HG03103 (cell line): ENCODE results near the gene RPS6KA3.
"Not testable (repeated sequence)": the region's sequence is repeated elsewhere in the genome, so short reads cannot be mapped to it uniquely, and the experiment has no call there.

Experiments used
- ATAC-seq: cut with Tn5 transposase; IDR thresholded peaks from one replicate; pipeline ENCODE4 v1.9.1; 2021; ENCODE audit warnings: low read depth; ENCODE audit not compliant: unreplicated experiment

RPS6KA3 gene

GRCh38 chrX:20151689-20152088, 115.0 kb downstream of the RPS6KA3 start:
- ATAC-seq: no peak

DNA sequence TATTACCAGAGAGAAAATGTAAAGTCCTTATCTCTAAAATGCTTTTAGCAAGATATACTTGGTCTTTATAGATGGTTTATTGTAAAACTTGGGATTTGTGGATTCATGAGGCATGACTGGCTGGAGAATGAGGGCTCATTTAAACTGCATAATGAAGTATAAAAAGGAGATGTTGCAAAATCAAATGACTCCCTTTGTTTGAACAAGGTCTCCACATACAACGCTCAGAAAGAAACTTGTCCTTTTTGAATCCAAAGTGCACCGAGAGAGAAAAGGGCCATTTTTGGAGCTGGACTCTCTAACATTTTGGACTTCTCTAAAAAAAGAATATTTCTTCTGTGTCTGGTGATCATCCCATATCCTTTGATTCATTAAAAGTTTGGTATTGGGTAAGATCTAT, 117.4 kb downstream of the RPS6KA3 start:
- no peak for ATAC-seq

DNA sequence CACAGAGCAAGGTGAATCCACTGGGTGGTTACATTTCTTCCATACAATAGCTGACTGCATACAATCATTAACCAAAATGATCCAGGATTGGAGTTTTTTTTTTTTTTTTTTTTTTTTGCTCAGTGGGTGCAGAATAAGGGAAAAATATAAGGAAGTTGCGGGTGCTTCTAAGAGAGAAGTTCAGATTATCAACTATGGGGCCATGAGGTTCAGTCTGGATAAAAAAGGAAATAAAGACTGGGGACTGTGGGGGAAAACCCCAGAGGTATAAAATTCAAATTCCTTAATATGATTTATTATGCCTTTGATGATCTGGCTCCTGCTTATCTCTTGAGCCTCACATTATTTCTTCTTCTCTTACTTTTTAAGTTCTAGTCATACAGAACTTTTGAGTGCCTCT, 119.1 kb downstream of the RPS6KA3 start:
- no peak for ATAC-seq

DNA sequence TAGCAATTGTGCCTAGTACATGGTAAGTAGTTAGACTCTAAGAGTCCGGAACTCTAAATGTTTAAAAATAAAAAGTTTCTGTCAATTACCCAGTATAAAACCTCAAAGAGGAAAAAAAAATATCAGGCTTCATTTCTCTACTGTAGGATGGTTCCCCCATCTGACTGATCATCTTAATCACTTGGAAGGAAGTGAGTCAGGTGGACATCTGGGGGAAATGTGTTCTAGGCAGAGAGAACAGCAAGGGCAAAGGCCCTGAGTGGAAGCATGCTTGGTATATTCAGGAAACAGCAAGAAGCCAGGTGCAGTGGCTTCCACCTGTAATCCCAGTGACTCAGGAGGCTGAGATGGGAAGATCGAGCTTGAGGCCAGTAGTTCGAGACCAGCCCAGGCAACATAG, 122.2 kb downstream of the RPS6KA3 start:
- ATAC-seq: no peak

GRCh38 chrX:20143561-20143960, 123.1 kb downstream of the RPS6KA3 start:
- no peak for ATAC-seq

DNA sequence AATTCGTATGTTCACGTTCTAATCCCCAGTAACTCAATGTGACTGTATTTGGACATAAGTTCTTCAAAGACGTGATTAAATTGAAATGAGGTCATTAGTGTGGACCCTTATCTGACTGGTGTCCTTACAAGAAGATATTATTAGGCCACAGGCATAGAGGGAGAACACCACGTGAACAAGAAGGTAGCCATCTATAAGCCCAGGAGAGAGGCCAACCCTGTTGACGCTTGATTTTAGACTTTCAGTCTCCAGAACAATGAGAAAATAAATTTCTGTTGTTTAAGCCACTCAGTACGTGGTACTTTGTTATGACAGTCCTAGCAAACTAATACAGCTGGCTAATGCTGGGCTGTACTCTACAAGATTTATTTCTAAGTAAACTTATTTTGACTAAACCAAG, 123.6 kb downstream of the RPS6KA3 start:
- ATAC-seq: no peak

DNA sequence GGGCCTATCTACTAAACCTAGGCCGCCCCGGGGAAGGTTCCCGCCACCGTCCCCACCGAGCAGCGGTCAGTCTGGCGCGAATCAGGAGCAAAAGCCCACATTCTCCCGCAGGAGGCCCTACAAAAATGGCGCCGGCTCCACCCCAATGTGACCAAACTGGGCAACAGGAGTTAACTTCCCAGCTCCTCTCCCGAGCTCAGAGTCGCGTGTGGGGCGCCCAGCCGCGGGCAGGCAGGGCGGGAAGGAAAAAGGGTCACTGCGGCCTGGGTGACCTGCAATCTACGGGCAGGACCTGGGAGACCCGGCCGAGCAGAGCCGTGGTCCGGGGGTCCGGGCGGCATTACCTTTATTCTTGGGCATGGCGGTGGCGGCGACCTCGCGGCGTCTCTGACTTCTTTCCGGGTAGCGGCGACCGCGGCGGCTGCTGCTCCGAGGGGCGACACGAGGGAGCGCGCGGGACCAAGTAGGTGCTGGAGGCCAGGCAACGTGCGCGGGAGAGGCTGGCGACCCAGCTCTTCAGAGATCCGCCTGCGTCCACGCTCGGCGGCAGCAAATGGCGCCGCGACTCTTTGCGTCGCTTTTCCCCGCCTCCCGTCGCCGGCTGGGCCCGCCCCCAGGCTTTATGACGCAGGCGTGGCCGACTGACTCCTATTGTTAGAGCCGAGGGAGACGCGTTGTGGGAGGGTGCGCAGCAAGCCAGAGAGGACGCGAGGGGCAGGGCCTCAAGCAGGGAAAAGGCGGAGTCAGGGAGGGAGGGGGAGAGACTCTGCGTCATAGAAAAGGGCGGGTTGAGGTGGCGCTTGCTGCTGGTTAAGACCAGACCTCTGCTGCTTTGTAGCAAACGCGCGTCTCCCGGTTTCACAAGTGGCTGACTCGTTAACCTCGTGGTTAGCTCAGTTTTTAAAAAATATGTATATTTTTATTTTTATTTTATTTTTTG, 125.2 kb downstream of the RPS6KA3 start, which contains the start of gene EIF1AX:
EIF1AX (minus strand) TSS at position 558 of the 940 bp plus-strand sequence; CDS start at position 360, 198 bp downstream.
- ATAC-seq: peak; percentile 96

- no peak for ATAC-seq
Measured at GRCh38 chrX:20140420-20140819, 126.3 kb downstream of the RPS6KA3 start.

- ATAC-seq: no peak
Measured at GRCh38 chrX:20139966-20140365, 126.7 kb downstream of the RPS6KA3 start.

DNA sequence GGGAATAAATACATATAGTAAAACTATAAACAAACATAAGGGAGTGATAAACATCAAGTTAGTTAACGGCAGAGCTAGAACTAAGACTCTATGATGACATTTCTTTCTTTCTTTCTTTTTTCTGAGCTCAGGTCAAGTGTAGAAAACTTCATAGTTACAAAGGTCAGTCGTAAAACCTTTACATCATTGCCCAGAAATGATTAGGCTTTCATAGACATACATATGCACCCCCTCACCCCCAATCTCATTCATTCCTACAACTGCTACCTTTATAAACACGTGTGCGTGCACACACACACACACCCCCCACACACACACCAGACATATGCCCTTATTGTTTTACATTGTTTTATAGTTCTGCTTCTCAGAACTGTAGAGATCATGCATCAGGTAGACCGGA, 130.8 kb downstream of the RPS6KA3 start:
- no peak for ATAC-seq

GRCh38 chrX:20132666-20133065, 134.0 kb downstream of the RPS6KA3 start:
- ATAC-seq: no peak

DNA sequence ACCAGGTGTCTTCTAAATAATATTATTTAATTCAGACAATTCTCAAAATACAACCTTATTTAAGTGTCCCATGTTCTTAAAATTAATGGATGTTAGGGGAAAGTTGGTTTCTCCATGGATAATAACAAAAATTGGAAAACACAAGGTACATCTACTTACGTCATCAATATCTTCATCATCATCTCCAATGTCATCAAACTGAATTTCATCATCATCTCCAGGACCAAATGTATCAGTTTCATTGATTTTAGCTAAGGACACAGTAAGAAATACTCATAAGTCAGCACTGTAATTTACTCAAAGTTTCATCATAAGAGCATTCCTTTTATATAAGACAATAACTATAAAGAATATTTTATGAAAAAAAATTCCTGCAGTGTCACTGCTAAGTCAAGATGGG, 136.4 kb downstream of the RPS6KA3 start:
- no peak for ATAC-seq

DNA sequence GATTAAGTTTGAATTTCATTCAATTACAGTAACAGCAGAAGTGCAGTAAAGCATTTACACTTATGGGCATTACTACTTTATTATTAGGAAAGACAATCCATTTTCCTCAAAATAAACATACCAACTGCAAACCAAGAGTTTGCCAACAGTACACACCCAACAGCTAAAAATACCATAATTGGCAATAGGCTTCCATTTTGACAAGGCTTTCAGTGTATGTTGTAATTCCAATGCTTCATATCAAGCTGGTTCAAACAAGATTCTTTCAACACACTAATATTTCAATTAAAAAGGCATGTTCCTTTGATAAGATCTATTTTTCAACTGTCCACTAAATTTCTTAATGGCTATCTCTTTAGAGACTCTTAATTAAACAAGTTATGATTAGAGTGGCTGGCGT, 137.2 kb downstream of the RPS6KA3 start:
- ATAC-seq: no peak

DNA sequence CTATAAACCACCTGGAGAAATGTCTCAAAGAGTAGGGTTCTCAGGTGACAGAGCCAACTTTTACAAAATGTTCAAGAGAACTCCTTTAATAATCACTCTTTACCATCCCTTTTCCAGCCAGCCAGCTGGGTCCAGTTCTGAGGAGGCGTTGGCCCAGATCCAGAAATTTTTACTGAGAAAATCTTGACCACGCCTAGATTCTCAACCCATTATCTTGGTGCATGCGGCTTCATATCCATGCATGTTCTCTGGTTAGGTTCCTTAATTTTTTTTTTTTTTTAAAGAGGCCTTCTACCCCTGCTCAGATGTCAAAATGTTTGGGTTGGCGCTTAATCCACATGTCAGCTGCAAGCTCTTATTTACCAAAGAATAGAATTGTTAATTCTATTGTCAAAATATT, 138.0 kb downstream of the RPS6KA3 start:
- no peak for ATAC-seq

- ATAC-seq: not testable (repeated sequence)
Measured at GRCh38 chrX:20127440-20127839, 139.3 kb downstream of the RPS6KA3 start.

DNA sequence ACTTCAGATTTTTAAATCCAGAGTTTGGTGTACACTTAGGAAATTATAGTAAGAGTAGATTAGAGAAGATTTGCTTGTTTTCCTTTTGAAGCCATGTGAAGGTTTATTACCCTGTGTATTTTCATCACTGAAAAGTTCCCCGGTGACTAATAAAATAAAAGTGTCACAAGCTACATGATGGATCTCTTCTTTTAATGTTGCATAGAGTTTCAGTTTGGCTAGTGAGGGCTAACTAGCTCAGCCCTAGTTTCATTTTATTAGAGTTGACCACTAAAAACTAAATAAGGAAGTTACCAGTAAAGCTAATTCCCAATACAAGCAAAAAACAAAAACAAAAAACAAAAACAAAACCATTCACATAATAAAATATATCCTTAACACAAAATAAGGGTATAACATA, 139.9 kb downstream of the RPS6KA3 start:
- not testable (repeated sequence) for ATAC-seq

DNA sequence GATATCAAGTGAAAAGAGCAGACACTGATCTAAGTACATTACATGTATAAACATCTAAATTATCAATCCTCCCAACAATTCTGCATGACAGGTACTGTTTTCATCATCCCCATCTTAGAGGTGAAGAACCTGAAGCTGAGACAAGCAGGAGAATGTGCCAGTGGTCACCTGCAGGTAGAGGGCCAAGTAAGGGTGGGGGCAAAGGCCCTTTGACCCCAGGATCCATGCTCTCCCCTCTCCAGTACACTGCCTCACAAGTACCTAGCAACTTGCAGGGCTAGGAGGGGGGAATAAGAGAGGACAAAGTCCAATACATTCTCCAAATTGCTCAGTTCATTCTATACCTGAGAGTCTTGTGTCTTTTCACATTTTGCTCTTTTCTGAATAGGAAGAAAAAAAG, 141.7 kb downstream of the RPS6KA3 start:
- no peak for ATAC-seq

DNA sequence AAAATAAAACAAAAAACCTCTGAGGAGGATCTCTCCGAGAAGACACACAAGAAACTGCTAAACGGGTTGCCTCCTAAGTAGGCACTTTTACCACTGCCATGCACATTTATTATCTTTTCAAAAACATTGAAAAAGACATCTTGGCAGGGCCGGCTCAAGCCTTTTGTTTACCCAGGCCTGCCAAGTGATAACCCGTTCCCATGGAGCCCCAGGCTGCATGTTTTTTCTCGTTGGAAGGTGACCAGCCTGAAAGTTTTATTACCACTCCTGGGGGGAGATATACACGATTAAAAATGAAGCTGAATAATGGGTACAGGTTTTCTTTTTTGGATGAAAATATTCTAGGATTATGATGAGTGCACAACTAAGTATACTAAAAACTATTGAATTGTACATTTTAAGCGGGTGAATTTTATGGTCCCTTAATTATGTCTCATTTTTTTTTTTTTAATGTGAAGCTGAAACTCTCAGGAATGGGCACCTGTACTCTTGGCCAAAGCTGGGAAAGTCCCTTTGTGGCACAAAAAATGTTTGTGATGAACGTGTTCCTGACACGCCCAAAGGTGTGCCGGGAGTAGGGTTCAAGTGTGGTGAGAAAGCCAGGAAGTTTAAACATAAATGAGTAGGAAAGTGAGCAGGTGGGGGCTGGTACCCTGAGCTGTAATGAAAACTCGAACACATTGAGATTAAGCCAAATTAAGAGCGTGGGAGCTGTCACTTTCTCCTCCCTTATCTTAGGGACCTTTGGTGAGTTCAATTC, 148.5 kb downstream of the RPS6KA3 start:
- no peak for ATAC-seq

DNA sequence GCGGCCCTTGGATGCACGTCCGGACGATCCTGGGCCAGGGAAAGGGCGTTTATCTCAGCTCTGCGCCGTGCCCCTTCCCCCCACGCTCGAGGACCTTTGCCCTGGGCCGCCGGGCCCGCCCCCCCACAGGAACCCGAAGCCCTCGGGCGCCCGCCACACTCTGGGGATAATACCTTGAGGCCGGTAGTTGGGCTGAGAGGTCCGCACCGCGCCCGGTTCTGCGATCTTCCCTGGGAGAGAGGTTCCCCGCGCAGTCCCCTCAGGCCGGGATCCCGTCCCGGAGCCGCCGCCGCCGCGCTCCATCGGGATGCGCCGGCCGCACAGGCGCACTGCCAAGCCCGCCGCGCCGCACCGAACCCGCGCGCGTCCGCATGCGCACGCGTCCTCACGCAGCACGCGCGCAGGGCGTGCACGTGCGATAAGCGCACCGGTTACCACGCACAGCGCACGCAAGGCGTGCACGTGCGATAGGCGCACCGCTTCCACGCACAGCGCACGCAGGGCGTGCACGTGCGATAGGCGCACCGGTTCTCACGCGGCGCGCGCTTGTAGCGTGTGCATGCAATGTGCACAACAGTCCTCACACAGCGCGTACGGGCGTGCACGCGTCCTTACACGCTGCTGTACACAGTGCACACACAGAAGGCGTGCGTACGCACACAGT, 150.0 kb downstream of the RPS6KA3 start, which contains the start of gene MAP7D2:
MAP7D2 (minus strand) TSS at position 331 of the 664 bp plus-strand sequence; CDS start at position 303, 28 bp downstream.
- no peak for ATAC-seq

DNA sequence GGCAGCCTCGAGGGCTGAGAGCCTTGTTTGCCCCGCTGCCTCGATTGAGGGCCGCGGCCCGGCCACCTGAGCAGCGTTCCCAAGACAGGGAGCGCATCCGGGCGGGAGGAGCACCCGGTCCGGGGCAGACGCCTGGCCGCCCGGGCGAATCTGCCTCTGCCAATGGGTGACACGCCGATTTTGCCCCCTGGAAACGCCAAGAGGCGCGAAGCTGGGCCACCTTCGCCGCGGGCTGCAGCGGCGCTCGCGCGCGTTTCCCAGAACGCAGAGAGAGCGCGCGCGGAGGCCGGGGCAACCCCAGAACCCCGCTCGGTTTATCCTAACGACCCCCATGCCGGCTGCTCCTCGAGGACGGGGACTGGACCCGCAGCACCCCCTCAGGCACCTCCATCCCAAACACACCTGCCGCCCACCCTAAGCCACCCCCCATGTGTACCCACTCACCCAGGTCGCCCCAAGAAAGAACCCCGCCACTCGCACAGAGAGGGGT, 150.6 kb downstream of the RPS6KA3 start:
- ATAC-seq: no peak
